HepG2 (cell line): ENCODE measurements around the gene PTGDS.

ENCODE experiments used
- CREB1 ChIP-seq, 2 experiments: fragments of 450-650 bp in 1 of 2; IDR thresholded peaks; 2 replicates each; pipeline ENCODE4 v1.6.1; 2016 to 2017; ENCODE audit warnings: control low read depth in 1 of 2, mild to moderate bottlenecking in 1 of 2, missing compliant biosample characterization in 1 of 2, missing genetic modification characterization in 1 of 2
- HINFP ChIP-seq: sonication (generic); formaldehyde crosslinking; IDR thresholded peaks from 2 replicates; pipeline ENCODE4 v1.4.0; 2020; ENCODE audit warnings: low read depth, mild to moderate bottlenecking, missing genetic modification reagents
- REST ChIP-seq, 2 experiments: IDR thresholded peaks; 2 replicates each; pipeline ENCODE4 v1.6.1; 2011 to 2012; ENCODE audit warnings: low read length in 2 of 2, borderline replicate concordance in 1 of 2, low read depth in 1 of 2, mild to moderate bottlenecking in 1 of 2, moderate library complexity in 1 of 2
- SOX6 ChIP-seq, 2 experiments: fragments of 450-650 bp in 1 of 2; sonication (generic) in 1 of 2; formaldehyde crosslinking in 1 of 2; IDR thresholded peaks; 2 replicates each; pipeline versions ENCODE4 v1.4.0 to v1.6.1; 2017 to 2020; ENCODE audit warnings: antibody characterized with exemption in 1 of 2, mild to moderate bottlenecking in 1 of 2, missing genetic modification reagents in 1 of 2
- ZHX1 ChIP-seq: sonication (generic); formaldehyde crosslinking; IDR thresholded peaks from 2 replicates; pipeline ENCODE4 v1.8.1; 2022; ENCODE audit warnings: low read depth, mild to moderate bottlenecking, missing genetic modification reagents

GRCh38 chr9:137011907-137012675 is 34.8 kb downstream of the PTGDS start:
- no peak for TF ChIP-seq ZHX1 (CRISPR knock-in tag)
- no peak for TF ChIP-seq REST (IDR thresholded peaks at IDR 0.05; ENCODE audit: borderline replicate concordance in 1 of 2, low read depth in 1 of 2, low read length in 2 of 2)
- no peak for TF ChIP-seq HINFP (CRISPR knock-in tag)
- no peak for TF ChIP-seq SOX6 (IDR thresholded peaks at IDR 0.05)
- TF ChIP-seq SOX6 (CRISPR knock-in tag; IDR thresholded peaks at IDR 0.05), result no peak
- no peak for TF ChIP-seq CREB1 (IDR thresholded peaks at IDR 0.05)
- no peak for TF ChIP-seq CREB1 (CRISPR knock-in tag; IDR thresholded peaks at IDR 0.05)
